Daoy (cell line): ENCODE measurements around the gene NPAS3. TPM values are rescaled to one million over a fixed set of nuclear protein-coding genes. Genes with fewer than 3 reads are reported as not detected.

ENCODE experiments used
- DNase-seq: peaks from one replicate; pipeline ENCODE4 v3.0.0-alpha.2; 2015; ENCODE audit warnings: low read depth
- total RNA-seq: library from RNA; depleted of rRNA; stranded (reverse); fragments of >200 nt; shearing (Covaris generic); gene quantifications from 2 replicates; pipeline ENCODE4 v1.2.3, GENCODE V29; 2014

The NPAS3 gene
- total RNA-seq, 1 experiment from 2014 or later: 1.9 TPM

GRCh38 chr14:33165926-33166289 lies 227.2 kb downstream of the NPAS3 start:
- DNase-seq: no peak

GRCh38 chr14:33175951-33176350 lies 237.3 kb downstream of the NPAS3 start:
- DNase-seq: no peak

- DNase-seq: peak; percentile 53
These were observed 245.9 kb downstream of the NPAS3 start for GRCh38 chr14:33184587-33184986.

- no peak for DNase-seq
These were observed 248.0 kb downstream of the NPAS3 start for GRCh38 chr14:33186656-33187055.

- DNase-seq: no peak
These were observed 250.2 kb downstream of the NPAS3 start for GRCh38 chr14:33188880-33189279.

GRCh38 chr14:33191855-33192254 lies 253.2 kb downstream of the NPAS3 start:
- no peak for DNase-seq

GRCh38 chr14:33194551-33194950 lies 255.9 kb downstream of the NPAS3 start:
- no peak for DNase-seq

- no peak for DNase-seq
These were observed 260.0 kb downstream of the NPAS3 start for GRCh38 chr14:33198684-33199083.

- DNase-seq: peak; percentile 36
These were observed 262.4 kb downstream of the NPAS3 start for GRCh38 chr14:33201116-33201515.

GRCh38 chr14:33206981-33207380 lies 268.3 kb downstream of the NPAS3 start:
- DNase-seq: no peak

- no peak for DNase-seq
These were observed 268.9 kb downstream of the NPAS3 start for GRCh38 chr14:33207467-33208017.

GRCh38 chr14:33210311-33210710 lies 271.6 kb downstream of the NPAS3 start:
- peak; percentile 20 for DNase-seq

- no peak for DNase-seq
These were observed 279.3 kb downstream of the NPAS3 start for GRCh38 chr14:33218026-33218425.

- no peak for DNase-seq
These were observed 281.3 kb downstream of the NPAS3 start for GRCh38 chr14:33219957-33220356.

- DNase-seq: no peak
These were observed 290.7 kb downstream of the NPAS3 start for GRCh38 chr14:33229269-33229929.

GRCh38 chr14:33230021-33230420 lies 291.3 kb downstream of the NPAS3 start:
- no peak for DNase-seq

GRCh38 chr14:33232031-33232430 lies 293.4 kb downstream of the NPAS3 start:
- DNase-seq: no peak

GRCh38 chr14:33237115-33237740 lies 298.5 kb downstream of the NPAS3 start:
- DNase-seq: no peak

GRCh38 chr14:33239465-33239864 lies 300.8 kb downstream of the NPAS3 start:
- DNase-seq: no peak

- DNase-seq: no peak
These were observed 301.8 kb downstream of the NPAS3 start for GRCh38 chr14:33240466-33240865.

GRCh38 chr14:33241331-33241730 lies 302.7 kb downstream of the NPAS3 start:
- no peak for DNase-seq

GRCh38 chr14:33249233-33249820 lies 310.6 kb downstream of the NPAS3 start:
- DNase-seq: no peak

- DNase-seq: no peak
These were observed 312.3 kb downstream of the NPAS3 start for GRCh38 chr14:33250963-33251362.
